H1 (cell line): ENCODE results near the gene TMEM245. TPM values are rescaled to one million over a fixed set of nuclear protein-coding genes. Genes with fewer than 3 reads are reported as not detected.

Experiments
- CTCF ChIA-PET: fragments of 300-600 bp; sonication (Branson Sonifier 250); formaldehyde crosslinking; loops from one replicate; lab custom pipeline; 2021; ENCODE audit not compliant: partially characterized antibody; lab: Charles Lee
- POLR2A ChIA-PET: fragments of 300-600 bp; sonication (Branson Sonifier 250); formaldehyde crosslinking; loops from one replicate; lab custom pipeline; 2021; ENCODE audit warnings: inconsistent platforms; ENCODE audit not compliant: partially characterized antibody; lab: Charles Lee
- DNase-seq, 2 experiments: peaks; one replicate each; pipeline versions ENCODE4 v3.0.0 to v3.0.0-alpha.2; 2010 to 2022; ENCODE audit warnings: low spot score in 2 of 2, low read depth in 1 of 2, mixed read lengths in 1 of 2
- FAIRE-seq: peaks from 2 replicates; lab custom pipeline; 2011; peaks lifted over from hg19 to GRCh38; lab: Jason Lieb, UNC
- H2AFZ ChIP-seq: 2 replicates; pipeline ENCODE4 v1.8.1; 2012; ENCODE audit warnings: low read length, inconsistent platforms
- H2AK5ac ChIP-seq: 2 replicates; pipeline ENCODE4 v1.6.1; 2013; ENCODE audit warnings: low read depth, low read length
- H2BK120ac ChIP-seq: replicated peaks from 2 replicates; pipeline ENCODE3; 2013; ENCODE audit warnings: low read depth, low read length, inconsistent platforms
- H2BK12ac ChIP-seq: 2 replicates; pipeline ENCODE4 v1.6.1; 2013; ENCODE audit warnings: low read depth, low read length
- H2BK15ac ChIP-seq: 2 replicates; pipeline ENCODE4 v1.6.1; 2013; ENCODE audit warnings: low read length
- H2BK20ac ChIP-seq: 2 replicates; pipeline ENCODE4 v1.6.1; 2013; ENCODE audit warnings: low read length
- H2BK5ac ChIP-seq: 2 replicates; pipeline ENCODE4 v1.6.1; 2013; ENCODE audit warnings: low read depth, low read length
- H3K14ac ChIP-seq: 2 replicates; pipeline ENCODE4 v1.6.1; 2013; ENCODE audit warnings: inconsistent platforms; ENCODE audit not compliant: insufficient read length
- H3K18ac ChIP-seq: 2 replicates; pipeline ENCODE4 v1.6.1; 2013; ENCODE audit warnings: low read length; ENCODE audit errors: extremely low read depth
- H3K23ac ChIP-seq: 2 replicates; pipeline ENCODE4 v1.6.1; 2013; ENCODE audit warnings: inconsistent platforms; ENCODE audit not compliant: insufficient read length
- H3K23me2 ChIP-seq: 2 replicates; pipeline ENCODE4 v1.6.1; 2013; ENCODE audit warnings: low read depth, low read length
- H3K27ac ChIP-seq: 2 replicates; pipeline ENCODE4 v1.6.1; 2011; ENCODE audit warnings: low read depth, low read length, inconsistent platforms
- H3K27me3 ChIP-seq, 4 experiments: replicated peaks in 1 of 4; 1 replicate in 1 of 4; 2 replicates in 3 of 4; pipeline versions ENCODE4 v1.6.1 to v1.8.1; 2011 to 2013; ENCODE audit warnings: low read length in 3 of 4, mild to moderate bottlenecking in 3 of 4, inconsistent platforms in 2 of 4, mixed read lengths in 2 of 4, moderate library complexity in 1 of 4; ENCODE audit not compliant: control insufficient read depth in 3 of 4, insufficient read depth in 3 of 4; ENCODE audit errors: extremely low read depth in 1 of 4
- H3K36me3 ChIP-seq, 4 experiments: 2 replicates each; pipeline versions ENCODE4 v1.6.1 to v1.8.1; 2011 to 2013; ENCODE audit warnings: mild to moderate bottlenecking in 4 of 4, low read length in 3 of 4, moderate library complexity in 2 of 4, control low read depth in 1 of 4, inconsistent platforms in 1 of 4; ENCODE audit not compliant: insufficient read depth in 4 of 4, control insufficient read depth in 2 of 4
- H3K4ac ChIP-seq: replicated peaks from 2 replicates; pipeline ENCODE3; 2013; ENCODE audit warnings: low read length, low read depth, mixed read lengths, inconsistent platforms; ENCODE audit not compliant: insufficient read length
- H3K4me1 ChIP-seq, 4 experiments: replicated peaks in 1 of 4; 1 replicate in 1 of 4; 2 replicates in 3 of 4; pipeline versions ENCODE4 v1.6.1 to v1.8.1; 2011 to 2013; ENCODE audit warnings: low read length in 3 of 4, inconsistent platforms in 2 of 4, mixed read lengths in 1 of 4; ENCODE audit not compliant: insufficient read depth in 4 of 4, control insufficient read depth in 3 of 4
- H3K4me2 ChIP-seq, 2 experiments: 2 replicates each; pipeline versions ENCODE4 v1.6.1 to v1.8.1; 2011 to 2013; ENCODE audit warnings: low read depth in 2 of 2, low read length in 2 of 2, control low read depth in 1 of 2, inconsistent platforms in 1 of 2, mild to moderate bottlenecking in 1 of 2; ENCODE audit not compliant: insufficient read depth in 1 of 2
- H3K4me3 ChIP-seq, 4 experiments: fragments of 200-600, 300-600 bp in 1 of 4; sonication (generic), shearing (Covaris generic), sonication (Bioruptor Twin) in 1 of 4; 2 replicates each; pipeline versions ENCODE4 v1.5.1 to v1.8.1; 2011 to 2016; ENCODE audit warnings: low read length in 4 of 4, low read depth in 3 of 4, control low read depth in 2 of 4, inconsistent platforms in 2 of 4, mild to moderate bottlenecking in 2 of 4, mixed read lengths in 1 of 4, moderate library complexity in 1 of 4; ENCODE audit not compliant: insufficient read depth in 2 of 4; ENCODE audit errors: extremely low read depth in 1 of 4
- H3K56ac ChIP-seq: replicated peaks from 2 replicates; pipeline ENCODE3; 2013; ENCODE audit warnings: low read depth, mild to moderate bottlenecking, mixed read lengths, low read length, inconsistent platforms; ENCODE audit not compliant: insufficient read length
- H3K79me1 ChIP-seq: 2 replicates; pipeline ENCODE4 v1.6.1; 2013; ENCODE audit warnings: low read depth, low read length, control low read depth
- H3K79me2 ChIP-seq, 2 experiments: 2 replicates each; pipeline versions ENCODE4 v1.6.1 to v1.8.1; 2012 to 2013; ENCODE audit warnings: low read length in 2 of 2, mild to moderate bottlenecking in 2 of 2, inconsistent platforms in 1 of 2; ENCODE audit not compliant: insufficient read depth in 2 of 2, control insufficient read depth in 1 of 2
- H3K9ac ChIP-seq, 4 experiments: replicated peaks in 1 of 4; 1 replicate in 1 of 4; 2 replicates in 3 of 4; pipeline versions ENCODE4 v1.6.1 to v1.8.1; 2011 to 2013; ENCODE audit warnings: low read depth in 3 of 4, low read length in 3 of 4, control low read depth in 2 of 4, mild to moderate bottlenecking in 2 of 4, moderate library complexity in 2 of 4, inconsistent platforms in 1 of 4; ENCODE audit errors: extremely low read depth in 1 of 4
- H3K9me3 ChIP-seq, 2 experiments: 2 replicates each; pipeline versions ENCODE4 v1.6.1 to v1.8.1; 2012 to 2013; ENCODE audit warnings: mild to moderate bottlenecking in 2 of 2, moderate library complexity in 2 of 2, control low read depth in 1 of 2, inconsistent platforms in 1 of 2, low read depth in 1 of 2, low read length in 1 of 2, mixed read lengths in 1 of 2; ENCODE audit not compliant: insufficient read depth in 2 of 2
- H4K20me1 ChIP-seq, 2 experiments: replicated peaks in 1 of 2; 2 replicates each; pipeline versions ENCODE3 to v1.8.1; 2011 to 2013; ENCODE audit warnings: inconsistent platforms in 2 of 2, low read length in 2 of 2, mild to moderate bottlenecking in 1 of 2; ENCODE audit not compliant: insufficient read depth in 2 of 2, control insufficient read depth in 1 of 2
- H4K5ac ChIP-seq: 2 replicates; pipeline ENCODE4 v1.6.1; 2013; ENCODE audit warnings: low read length, low read depth, mixed read lengths, inconsistent platforms; ENCODE audit not compliant: insufficient read length
- H4K8ac ChIP-seq: 2 replicates; pipeline ENCODE4 v1.8.0; 2013; ENCODE audit warnings: mild to moderate bottlenecking, moderate library complexity, low read length, inconsistent platforms; ENCODE audit not compliant: insufficient read depth; ENCODE audit errors: extremely low read depth
- H4K91ac ChIP-seq: replicated peaks from 2 replicates; pipeline ENCODE3; 2013; ENCODE audit warnings: low read length, mixed read lengths, inconsistent platforms; ENCODE audit not compliant: insufficient read length
- CEBPB ChIP-seq: IDR thresholded peaks from 2 replicates; pipeline ENCODE4 v1.6.1; 2012; ENCODE audit warnings: low read depth, low read length
- NANOG ChIP-seq: IDR thresholded peaks from 2 replicates; pipeline ENCODE4 v1.6.1; 2011; ENCODE audit warnings: low read length, low read depth, mild to moderate bottlenecking, inconsistent platforms; ENCODE audit not compliant: insufficient read depth, poor library complexity, severe bottlenecking
- PHF8 ChIP-seq: fragments of 200-600 bp; sonication (generic); conservative IDR thresholded peaks from 2 replicates; pipeline ENCODE4 v1.7.1; 2012; ENCODE audit warnings: low read depth, mild to moderate bottlenecking, inconsistent platforms, low read length, moderate library complexity
- RAD21 ChIP-seq, 2 experiments: IDR thresholded peaks in 1 of 2; conservative IDR thresholded peaks in 1 of 2; 2 replicates each; pipeline ENCODE4 v1.6.1; 2011; ENCODE audit warnings: low read depth in 2 of 2, low read length in 2 of 2, improper control_type of control experiment in 1 of 2, inconsistent platforms in 1 of 2, mild to moderate bottlenecking in 1 of 2, moderate library complexity in 1 of 2
- RBBP5 ChIP-seq: IDR thresholded peaks from 2 replicates; pipeline ENCODE4 v1.7.1; 2012; ENCODE audit warnings: low read depth, mild to moderate bottlenecking, inconsistent platforms, low read length, moderate library complexity, borderline replicate concordance
- SIRT6 ChIP-seq: IDR thresholded peaks from one replicate; pipeline ENCODE4 v1.7.1; 2012; ENCODE audit warnings: low read length, inconsistent platforms
- TAF7 ChIP-seq: optimal IDR thresholded peaks from 2 replicates; pipeline ENCODE3; 2011; ENCODE audit warnings: low read depth, mild to moderate bottlenecking, inconsistent platforms, low read length, moderate library complexity, borderline replicate concordance
- WGBS, 2 experiments: shearing (Covaris generic) in 1 of 2; methylation state at CpG; one replicate each; pipeline versions ENCODE4 v1.1.6 to v1.1.7; 2013 to 2015; ENCODE audit warnings: low lambda C conversion rate in 2 of 2, mixed read lengths in 2 of 2, inconsistent platforms in 1 of 2, low coverage in 1 of 2, missing lambda C conversion rate in 1 of 2; ENCODE audit not compliant: insufficient replicate concordance in 2 of 2, insufficient coverage in 1 of 2, insufficient read length in 1 of 2; ENCODE audit errors: extremely low coverage in 1 of 2, missing lambda C conversion rate in 1 of 2; 5-methylcytosine and 5-hydroxymethylcytosine counted together
- polyA plus RNA-seq, 7 experiments: library from polyadenylated mRNA; depleted of rRNA in 3 of 7; stranded (reverse) in 5 of 7; unstranded in 2 of 7; fragments of >200 nt in 5 of 7; fragments of 200-250 nt in 2 of 7; gene quantifications; 1 replicate in 5 of 7; 2 replicates in 1 of 7; 4 replicates in 1 of 7; pipeline versions ENCODE4 v1.2.1 to v1.2.3, GENCODE V29; 2011 to 2013; ENCODE audit warnings: missing spikeins in 2 of 7, mixed read lengths in 2 of 7
- total RNA-seq: library from RNA; stranded (reverse); fragmentation: NEBNext Ultra II Directional; extraction: Animal tissue kit (Norgen Biotek cat#: 25700); gene quantifications from 2 replicates; pipeline ENCODE4 v1.2.1, GENCODE V29; 2021
- TF ChIP-seq, protein P1 (sequence below): IDR thresholded peaks from 2 replicates; pipeline ENCODE4 v1.6.1; 2012; ENCODE audit warnings: inconsistent platforms
- TF ChIP-seq, protein P2 (sequence below), 3 experiments: IDR thresholded peaks; 1 replicate in 2 of 3; 2 replicates in 1 of 3; pipeline versions ENCODE4 v1.5.1 to v1.6.1; 2011; ENCODE audit warnings: low read length in 3 of 3, mild to moderate bottlenecking in 3 of 3, inconsistent platforms in 2 of 3, low read depth in 1 of 3, moderate library complexity in 1 of 3; ENCODE audit not compliant: insufficient read depth in 1 of 3; ENCODE audit errors: control extremely low read depth in 1 of 3

The TMEM245 gene
- total and polyA plus RNA-seq, 2 of the 8 experiments (the other 6 are each of a cell fraction or from before 2014, with no cell fraction given), result 44.3 to 45.8 TPM

DNA sequence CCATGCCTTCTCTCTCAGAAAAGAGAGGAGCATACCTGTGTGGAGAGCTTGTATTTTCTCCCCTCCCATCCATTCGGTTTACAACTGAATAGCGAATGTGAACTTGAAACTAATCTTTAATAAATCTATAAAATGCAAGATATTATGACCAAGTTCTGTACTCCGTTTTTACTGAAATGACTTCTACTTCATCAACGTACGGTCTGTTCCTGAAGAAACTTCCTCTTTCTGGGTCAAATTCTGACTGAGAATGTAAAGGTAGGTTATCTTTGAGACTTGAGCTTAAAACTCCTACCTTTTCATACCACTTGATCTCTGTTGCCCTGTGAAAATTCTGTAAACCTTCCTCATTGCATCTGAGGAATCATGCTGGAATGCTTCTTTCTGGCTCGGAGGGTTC lies 102.3 kb downstream of the TMEM245 start:
- Histone ChIP-seq H3K4me1 (peaks cover 0 to 6% (median 0%) of the 10 kb centered on the region in 4 experiments; a peak in 2 of 7 replicates), H4K8ac (no peak overlapping the region), H2BK5ac (no peak overlapping the region), H3K27me3 (no peaks in the 10 kb centered on the region), H3K4me2 (no peak overlapping the region), H2BK120ac (no peak overlapping the region), H2BK12ac (no peak overlapping the region), H3K36me3 (peaks cover 0 to 15% (median 9%) of the 10 kb centered on the region in 4 experiments; a peak in 4 of 8 replicates), H3K18ac (no peak overlapping the region), H3K56ac (no peak overlapping the region), H2AFZ (no peak overlapping the region), H3K79me1 (no peaks in the 10 kb centered on the region; the same call in 1 of the 2 replicates), H4K5ac (no peak overlapping the region), H2AK5ac (no peak overlapping the region), H2BK20ac (no peak overlapping the region), H3K4ac (no peak overlapping the region), H3K23me2 (peaks cover 1% of the 10 kb centered on the region), H3K14ac (no peak overlapping the region), H3K27ac (no peak overlapping the region), H4K91ac (no peak overlapping the region), H3K9me3 (no peaks in the 10 kb centered on the region), H3K9ac (no peak overlapping the region), H3K79me2 (peaks cover 0 to under 1% of the 10 kb centered on the region in 2 experiments; a peak in 1 of 4 replicates), H3K23ac (no peak overlapping the region), H2BK15ac (no peak overlapping the region), H3K4me3 (no peak overlapping the region), H4K20me1 (peaks cover 0 to under 1% of the 10 kb centered on the region in 2 experiments)
- DNase-seq, result no peak
- ChIA-PET CTCF (interaction anchor here (1.2 to 1.7 kb wide), 3 partner anchors 14 to 163 kb away, joined by 3 to 4 read pairs (median 4); no protein-coding TSS in a partner anchor), POLR2A (interaction anchor here (0.9 kb wide), 1 partner anchor 102 kb away, joined by 3 read pairs; the partner anchor contains the start of gene TMEM245)
- WGBS, 2 experiments, result 89% methylated on average over 6 of the region's 6 CpGs; no CpG with 5 or more reads in 1 of the 2 experiments
- no peak for FAIRE-seq
- TF ChIP-seq RBBP5 (no peak), NANOG (no peak), RAD21 (IDR thresholded peaks at IDR 0.05 in 1 of 2, conservative IDR thresholded peaks at IDR 0.05 in 1 of 2; ENCODE audit: low read depth in 2 of 2, low read length in 2 of 2) (no peak), CEBPB (no peak), PHF8 (no peak), TAF7 (no peak), SIRT6 (no peak)
- TF ChIP-seq, protein P1, sequence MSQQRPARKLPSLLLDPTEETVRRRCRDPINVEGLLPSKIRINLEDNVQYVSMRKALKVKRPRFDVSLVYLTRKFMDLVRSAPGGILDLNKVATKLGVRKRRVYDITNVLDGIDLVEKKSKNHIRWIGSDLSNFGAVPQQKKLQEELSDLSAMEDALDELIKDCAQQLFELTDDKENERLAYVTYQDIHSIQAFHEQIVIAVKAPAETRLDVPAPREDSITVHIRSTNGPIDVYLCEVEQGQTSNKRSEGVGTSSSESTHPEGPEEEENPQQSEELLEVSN, result no peak
- TF ChIP-seq, protein P2, sequence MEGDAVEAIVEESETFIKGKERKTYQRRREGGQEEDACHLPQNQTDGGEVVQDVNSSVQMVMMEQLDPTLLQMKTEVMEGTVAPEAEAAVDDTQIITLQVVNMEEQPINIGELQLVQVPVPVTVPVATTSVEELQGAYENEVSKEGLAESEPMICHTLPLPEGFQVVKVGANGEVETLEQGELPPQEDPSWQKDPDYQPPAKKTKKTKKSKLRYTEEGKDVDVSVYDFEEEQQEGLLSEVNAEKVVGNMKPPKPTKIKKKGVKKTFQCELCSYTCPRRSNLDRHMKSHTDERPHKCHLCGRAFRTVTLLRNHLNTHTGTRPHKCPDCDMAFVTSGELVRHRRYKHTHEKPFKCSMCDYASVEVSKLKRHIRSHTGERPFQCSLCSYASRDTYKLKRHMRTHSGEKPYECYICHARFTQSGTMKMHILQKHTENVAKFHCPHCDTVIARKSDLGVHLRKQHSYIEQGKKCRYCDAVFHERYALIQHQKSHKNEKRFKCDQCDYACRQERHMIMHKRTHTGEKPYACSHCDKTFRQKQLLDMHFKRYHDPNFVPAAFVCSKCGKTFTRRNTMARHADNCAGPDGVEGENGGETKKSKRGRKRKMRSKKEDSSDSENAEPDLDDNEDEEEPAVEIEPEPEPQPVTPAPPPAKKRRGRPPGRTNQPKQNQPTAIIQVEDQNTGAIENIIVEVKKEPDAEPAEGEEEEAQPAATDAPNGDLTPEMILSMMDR (IDR thresholded peaks at IDR 0.05; ENCODE audit: control extremely low read depth in 1 of 3, insufficient read depth in 1 of 3, low read depth in 1 of 3, low read length in 3 of 3), result no peak
